HG03439 (cell line): ENCODE data around the gene SOWAHB.

Experiments
- ATAC-seq: cut with Tn5 transposase; IDR thresholded peaks from one replicate; pipeline ENCODE4 v1.9.1; 2021; ENCODE audit warnings: mild to moderate bottlenecking, moderate library complexity; ENCODE audit not compliant: unreplicated experiment

Gene SOWAHB

GRCh38 chr4:76854858-76855257 is 43.1 kb downstream of the SOWAHB start:
- no peak for ATAC-seq

- ATAC-seq, result no peak
These were observed 46.6 kb downstream of the SOWAHB start for GRCh38 chr4:76851375-76851774.

- no peak for ATAC-seq
These were observed 47.9 kb downstream of the SOWAHB start for GRCh38 chr4:76850010-76850441.
